ENCODE data around the gene TMEM260. TPM values are rescaled to one million over a fixed set of nuclear protein-coding genes. Genes with fewer than 3 reads are reported as not detected.

Gene TMEM260
- total RNA-seq, 1 experiment from 2014 or later, result 20.0 TPM

DNA sequence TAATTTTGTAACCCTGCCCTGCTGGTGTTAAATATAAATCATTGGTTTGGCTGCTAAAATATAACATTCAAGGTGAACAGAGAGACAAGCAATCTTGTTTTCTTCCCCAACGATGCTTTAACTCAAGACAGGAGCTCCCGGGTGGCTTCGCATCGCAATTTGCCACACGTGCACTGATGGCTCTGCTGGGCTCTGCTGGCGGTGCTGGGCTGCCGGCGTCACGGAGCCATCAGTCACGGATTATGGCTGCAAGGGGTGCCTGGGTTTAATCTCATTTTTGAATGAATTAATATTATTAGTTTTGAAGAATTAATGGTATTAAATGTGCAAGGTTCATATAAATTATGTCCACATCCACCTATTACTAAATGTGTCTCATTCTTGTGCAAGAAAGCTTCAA is 44.9 kb upstream of the TMEM260 start:
- Histone ChIP-seq H3K79me2 (ENCODE audit: insufficient read depth, low read length) (no peaks in the 10 kb centered on the region), H3K79me1 (ENCODE audit: insufficient read depth, low read depth, low read length, poor library complexity, severe bottlenecking) (no peaks in the 10 kb centered on the region), H3K9ac (ENCODE audit: extremely low read depth, insufficient read length, low read length) (no peak overlapping the region), H3K56ac (ENCODE audit: insufficient read length, low read depth, low read length) (no peak overlapping the region), H3K9me3 (ENCODE audit: control insufficient read depth, low read depth, low read length) (no peaks in the 10 kb centered on the region), H2AFZ (ENCODE audit: low read length) (no peak overlapping the region), H3T11ph (ENCODE audit: low read length) (no peak overlapping the region), H2BK15ac (ENCODE audit: low read depth, low read length) (no peak overlapping the region), H3K23ac (ENCODE audit: insufficient read length, low read depth, low read length) (no peak overlapping the region), H3K27me3 (ENCODE audit: insufficient read depth, low read length) (no peaks in the 10 kb centered on the region), H3K4me1 (ENCODE audit: insufficient read depth, low read length) (no peaks in the 10 kb centered on the region), H2AK5ac (ENCODE audit: insufficient read length, low read length) (no peak overlapping the region), H4K91ac (ENCODE audit: insufficient read length, low read depth, low read length) (no peak overlapping the region), H4K8ac (replicated peaks; ENCODE audit: insufficient read length, low read depth, low read length) (no peak overlapping the region), H3K18ac (ENCODE audit: insufficient read length, low read depth, low read length) (no peak overlapping the region), H4K20me1 (ENCODE audit: control insufficient read depth, insufficient read depth, insufficient read length) (no peaks in the 10 kb centered on the region), H2BK120ac (ENCODE audit: low read depth, low read length, poor library complexity, severe bottlenecking) (no peak overlapping the region), H4K5ac (ENCODE audit: insufficient read length, low read depth, low read length) (no peak overlapping the region), H2BK12ac (ENCODE audit: insufficient read length, low read depth, low read length) (no peak overlapping the region), H3K4ac (ENCODE audit: low read depth, low read length) (no peak overlapping the region), H3K23me2 (ENCODE audit: insufficient read length, low read depth, low read length, poor library complexity, severe bottlenecking) (no peaks in the 10 kb centered on the region), H2BK20ac (ENCODE audit: low read depth, low read length, poor library complexity, severe bottlenecking) (no peak overlapping the region), H3K4me2 (ENCODE audit: insufficient read depth, insufficient read length, low read length) (no peak overlapping the region), H2BK5ac (ENCODE audit: insufficient read length, low read length) (no peak overlapping the region), H3K27ac (ENCODE audit: insufficient read length, low read depth, low read length) (no peak overlapping the region), H3K14ac (ENCODE audit: insufficient read depth, low read length) (no peak overlapping the region)
- H3K4me3 Mint-ChIP-seq, result no peak overlapping the region
- TF ChIP-seq, protein P1, sequence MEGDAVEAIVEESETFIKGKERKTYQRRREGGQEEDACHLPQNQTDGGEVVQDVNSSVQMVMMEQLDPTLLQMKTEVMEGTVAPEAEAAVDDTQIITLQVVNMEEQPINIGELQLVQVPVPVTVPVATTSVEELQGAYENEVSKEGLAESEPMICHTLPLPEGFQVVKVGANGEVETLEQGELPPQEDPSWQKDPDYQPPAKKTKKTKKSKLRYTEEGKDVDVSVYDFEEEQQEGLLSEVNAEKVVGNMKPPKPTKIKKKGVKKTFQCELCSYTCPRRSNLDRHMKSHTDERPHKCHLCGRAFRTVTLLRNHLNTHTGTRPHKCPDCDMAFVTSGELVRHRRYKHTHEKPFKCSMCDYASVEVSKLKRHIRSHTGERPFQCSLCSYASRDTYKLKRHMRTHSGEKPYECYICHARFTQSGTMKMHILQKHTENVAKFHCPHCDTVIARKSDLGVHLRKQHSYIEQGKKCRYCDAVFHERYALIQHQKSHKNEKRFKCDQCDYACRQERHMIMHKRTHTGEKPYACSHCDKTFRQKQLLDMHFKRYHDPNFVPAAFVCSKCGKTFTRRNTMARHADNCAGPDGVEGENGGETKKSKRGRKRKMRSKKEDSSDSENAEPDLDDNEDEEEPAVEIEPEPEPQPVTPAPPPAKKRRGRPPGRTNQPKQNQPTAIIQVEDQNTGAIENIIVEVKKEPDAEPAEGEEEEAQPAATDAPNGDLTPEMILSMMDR (conservative IDR thresholded peaks at IDR 0.05), result no peak
- no peak overlapping the region for H3K27ac Mint-ChIP-seq
- H3K9me3 Mint-ChIP-seq, result no peaks in the 10 kb centered on the region
- peaks cover 0 to 5% of the 10 kb centered on the region in 2 experiments; a peak in 3 of 4 replicates for H3K4me1 Mint-ChIP-seq
- no peak for DNase-seq
- H3K36me3 Mint-ChIP-seq (ENCODE audit: insufficient read depth in 1 of 3, low read depth in 3 of 3), result no peaks in the 10 kb centered on the region
- H3K27me3 Mint-ChIP-seq (ENCODE audit: low read depth), result no peaks in the 10 kb centered on the region; the same call in 1 of the 2 replicates
- no CpG with 5 or more reads among the region's 10 CpGs for WGBS (ENCODE audit: extremely low coverage, insufficient read length, low lambda C conversion rate)

Data from H9 (cell line).